ENCODE measurements around the gene ROBO4.
A peak's percentile ranks its signal among the peaks of the same experiment; 100 is the strongest.

Gene ROBO4

GRCh38 chr11:124869856-124870387 is 27.7 kb downstream of the ROBO4 start:
- DNase-seq: no peak

- no peak for DNase-seq
Observed at GRCh38 chr11:124869331-124869730, 28.3 kb downstream of the ROBO4 start.

DNA sequence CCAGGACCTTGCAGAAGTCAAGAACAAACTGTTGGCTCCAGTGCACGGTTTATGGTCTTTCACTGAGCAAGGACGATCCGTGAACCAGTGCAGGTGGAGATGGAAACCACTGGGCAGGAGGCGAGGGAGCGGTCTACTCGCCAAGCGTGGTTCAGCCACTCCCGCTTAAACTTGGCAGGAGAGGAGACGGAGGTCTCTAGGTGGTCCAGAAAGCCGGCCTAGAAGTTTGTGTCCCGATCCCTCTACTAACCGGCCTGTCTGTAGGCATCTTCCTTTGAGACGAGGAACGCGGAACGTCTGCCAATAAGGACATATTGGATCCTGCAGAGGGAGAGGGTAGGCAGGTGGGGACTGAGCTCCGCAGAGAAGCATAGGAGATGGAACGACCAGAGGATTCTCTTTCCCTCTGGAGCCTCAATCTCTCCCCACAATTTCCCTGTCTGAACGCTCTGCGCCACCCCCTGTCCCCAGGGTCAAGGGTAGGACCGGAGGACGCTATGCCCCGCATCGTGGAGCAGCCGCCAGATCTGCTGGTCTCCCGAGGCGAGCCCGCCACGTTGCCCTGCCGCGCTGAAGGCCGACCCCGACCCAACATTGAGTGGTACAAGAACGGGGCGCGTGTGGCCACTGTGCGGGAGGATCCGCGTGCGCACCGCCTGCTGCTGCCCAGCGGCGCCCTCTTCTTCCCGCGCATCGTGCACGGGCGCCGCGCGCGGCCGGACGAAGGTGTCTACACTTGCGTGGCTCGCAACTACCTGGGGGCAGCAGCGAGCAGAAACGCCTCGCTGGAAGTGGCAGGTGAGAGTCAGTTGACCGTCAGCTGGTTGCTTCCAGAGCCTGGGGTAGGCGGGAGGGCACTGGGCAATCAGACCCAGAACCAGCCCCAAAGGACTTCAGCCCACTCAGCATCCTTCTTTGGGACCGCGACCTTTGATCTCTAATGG is 29.1 kb downstream of the ROBO4 start:
- no peak for DNase-seq

GRCh38 chr11:124867700-124868099 is 30.0 kb downstream of the ROBO4 start:
- DNase-seq: no peak

- peak; percentile 50 for DNase-seq
Observed at GRCh38 chr11:124865902-124866851, 31.5 kb downstream of the ROBO4 start.

DNA sequence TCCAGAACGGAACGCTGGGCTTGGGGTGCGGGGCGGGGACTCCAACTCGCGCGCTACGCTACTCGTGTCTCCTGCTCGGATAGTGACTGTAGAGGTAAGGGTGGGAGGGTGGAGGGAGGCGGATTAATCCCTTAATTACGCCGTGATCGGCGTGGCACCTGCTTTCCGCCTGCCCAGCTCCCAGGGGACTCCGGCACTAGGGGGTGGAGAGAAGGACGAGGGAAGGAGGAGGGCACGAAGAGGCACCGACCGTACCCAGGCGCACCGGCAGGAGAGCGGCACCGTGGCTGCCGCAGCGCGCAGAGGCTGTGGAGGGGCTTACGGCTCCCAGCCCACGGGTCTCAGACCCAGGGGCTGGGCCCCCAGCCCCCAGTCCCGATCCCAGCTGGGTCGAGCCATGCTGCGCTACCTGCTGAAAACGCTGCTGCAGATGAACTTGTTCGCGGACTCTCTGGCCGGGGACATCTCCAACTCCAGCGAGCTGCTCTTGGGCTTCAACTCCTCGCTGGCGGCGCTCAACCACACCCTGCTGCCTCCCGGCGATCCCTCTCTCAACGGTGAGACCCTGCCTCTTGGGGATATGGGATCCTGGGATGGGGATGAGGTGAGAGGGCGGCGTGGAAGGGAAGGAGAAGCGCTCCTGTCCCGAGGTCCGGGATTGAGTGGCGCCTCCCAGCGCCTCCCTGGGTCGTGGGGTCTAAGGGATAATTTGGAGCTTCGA is 32.3 kb downstream of the ROBO4 start, which contains the start of gene ROBO3:
Gene ROBO3, plus strand, starts transcription at position 252 of the 721 bp plus-strand sequence. Its CDS starts 146 bp downstream, at position 398.
- DNase-seq: no peak

- no peak for DNase-seq
Observed at GRCh38 chr11:124864892-124865180, 32.8 kb downstream of the ROBO4 start.

GRCh38 chr11:124864176-124864891 is 33.3 kb downstream of the ROBO4 start:
- DNase-seq: no peak

DNA sequence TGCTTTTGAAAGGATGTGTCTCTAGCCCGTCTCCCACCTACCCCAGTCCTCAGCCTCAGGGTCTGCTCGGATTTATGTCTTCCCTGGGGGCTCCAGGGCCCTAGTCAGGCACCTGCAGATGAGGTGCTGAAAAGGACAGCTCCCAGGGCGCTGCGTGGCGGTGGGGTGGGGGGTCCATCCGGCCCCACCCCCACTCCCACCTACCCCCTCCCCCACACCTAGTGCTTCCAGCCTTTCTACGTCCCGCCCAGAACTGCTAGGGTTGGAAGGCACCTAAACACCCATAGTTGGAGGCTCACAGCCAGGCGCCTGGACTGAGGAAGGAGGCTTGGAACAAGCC is 33.9 kb downstream of the ROBO4 start:
- DNase-seq: no peak

- DNase-seq: no peak
Observed at GRCh38 chr11:124863137-124863825, 34.4 kb downstream of the ROBO4 start.

- no peak for DNase-seq
Observed at GRCh38 chr11:124861670-124862069, 36.0 kb downstream of the ROBO4 start.

DNA sequence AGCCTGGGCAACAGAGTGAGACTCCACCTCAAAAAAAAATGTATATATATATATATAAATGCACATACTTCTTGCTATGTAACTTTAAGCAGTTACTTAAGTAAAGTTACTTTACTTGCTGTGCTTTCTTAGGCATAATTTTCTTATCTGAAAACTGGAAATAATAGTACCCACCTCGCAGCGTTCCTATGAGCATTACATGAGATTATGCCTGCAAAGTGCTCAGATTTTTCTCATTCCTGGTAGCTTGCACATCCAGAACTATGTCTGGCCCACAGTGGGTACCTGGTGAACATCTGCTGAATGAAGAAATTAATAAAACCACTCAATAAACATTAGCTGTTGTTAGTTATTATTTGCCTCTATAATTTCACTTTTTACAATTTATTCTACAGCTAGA is 38.5 kb downstream of the ROBO4 start:
- DNase-seq: no peak

GRCh38 chr11:124846070-124846673 is 51.5 kb downstream of the ROBO4 start:
- DNase-seq: no peak

- DNase-seq: no peak
Observed at GRCh38 chr11:124844664-124845079, 53.0 kb downstream of the ROBO4 start.

- DNase-seq: no peak
Observed at GRCh38 chr11:124843616-124843910, 54.1 kb downstream of the ROBO4 start.

DNA sequence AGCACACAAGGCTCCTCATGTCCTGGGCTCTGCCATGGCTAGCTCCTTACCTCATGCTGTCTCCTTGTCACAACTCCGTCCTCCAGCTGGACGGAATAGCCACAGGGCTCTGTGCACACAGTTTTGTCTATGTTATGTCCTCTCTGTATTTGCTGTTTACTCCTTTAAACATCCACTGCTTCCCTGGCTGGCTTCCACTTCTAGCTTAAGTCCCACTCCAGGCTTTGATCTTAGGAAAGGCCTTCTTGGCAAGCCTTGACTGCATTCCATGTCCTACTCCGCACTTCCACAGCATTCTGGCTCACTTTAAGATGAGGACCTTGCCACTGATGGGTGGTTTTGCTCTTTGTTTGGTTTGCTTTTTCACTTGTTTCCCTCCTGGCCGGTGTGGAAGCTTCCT is 55.4 kb downstream of the ROBO4 start:
- no peak for DNase-seq

DNA sequence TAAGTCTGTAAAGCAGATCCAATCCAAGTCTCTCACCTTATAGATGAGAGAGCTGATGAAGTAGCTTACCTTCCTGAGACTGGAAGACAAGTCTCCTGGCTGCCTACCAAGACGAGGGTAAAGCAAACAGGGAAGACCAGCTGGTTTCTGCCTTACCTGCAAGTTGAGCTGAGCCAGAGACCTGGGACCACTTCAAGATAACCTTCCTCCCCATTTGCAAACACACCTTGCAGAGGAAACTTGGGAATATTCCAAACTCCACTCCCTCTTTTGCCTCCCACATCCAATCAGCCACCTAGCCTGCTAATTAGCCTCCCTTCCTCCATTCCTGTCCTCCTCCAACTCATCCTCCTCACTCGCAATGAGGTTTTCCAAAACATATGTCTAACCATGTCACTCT is 55.8 kb downstream of the ROBO4 start:
- DNase-seq: no peak

GRCh38 chr11:124841201-124841600 is 56.5 kb downstream of the ROBO4 start:
- no peak for DNase-seq

DNA sequence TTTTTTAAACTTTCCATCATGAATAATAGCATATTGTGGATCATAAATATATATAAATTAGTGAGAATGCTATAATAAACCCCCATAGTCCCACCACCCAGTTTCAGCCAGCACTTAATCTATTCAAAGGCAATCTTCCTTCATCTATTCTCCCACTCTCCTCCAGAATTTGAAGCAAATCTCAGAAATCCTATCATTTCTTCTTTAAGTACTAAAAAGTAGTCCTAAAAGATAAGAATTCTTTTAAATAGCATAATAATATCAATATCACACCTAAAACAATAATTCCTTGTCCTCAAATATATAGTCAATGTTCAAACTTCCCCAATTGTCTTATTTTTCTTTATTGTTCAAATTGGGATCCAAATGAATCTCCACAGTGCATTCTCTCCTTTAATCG is 57.0 kb downstream of the ROBO4 start:
- no peak for DNase-seq

DNA sequence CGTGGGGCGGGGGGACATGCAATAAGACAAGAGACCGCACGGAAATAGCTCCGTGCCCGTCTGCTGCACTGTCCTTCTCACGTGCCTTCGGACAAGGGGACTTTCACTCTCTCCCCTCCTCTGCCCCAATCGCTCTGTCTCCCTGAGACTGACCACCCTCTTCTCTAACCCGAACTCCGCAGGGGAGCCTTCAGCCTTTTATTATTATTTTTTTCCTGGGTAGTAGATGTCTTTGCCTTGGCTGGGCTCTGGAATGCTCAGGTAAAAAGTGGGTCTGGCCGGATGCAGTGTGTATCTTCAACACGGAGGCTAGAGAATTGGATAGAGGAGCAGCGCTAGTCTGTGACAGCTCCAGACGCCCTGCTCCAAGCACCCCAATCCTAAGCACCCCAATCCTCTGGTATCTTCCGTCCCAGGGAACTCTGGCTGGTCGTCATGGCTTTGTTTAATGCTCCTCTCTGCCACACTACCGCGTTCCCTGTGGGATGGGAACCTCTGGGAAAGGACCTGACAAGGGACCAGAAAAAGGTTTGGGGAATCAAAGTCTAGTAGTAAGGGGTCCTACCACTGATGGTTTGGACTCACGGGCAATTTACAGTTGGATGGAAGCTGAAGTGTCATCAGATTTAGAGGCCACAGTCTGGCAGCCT is 57.6 kb downstream of the ROBO4 start:
- DNase-seq: no peak
